GM08714 (cell line): ENCODE measurements around the gene ATG2A.

Experiments
- H3K4me3 ChIP-seq: fragments of 200-500 bp; sonication (Bioruptor generic); 2 replicates; pipeline ENCODE4 v1.5.1; 2014; ENCODE audit warnings: mild to moderate bottlenecking, low read length, inconsistent platforms
- ZNF274 ChIP-seq: IDR thresholded peaks from 2 replicates; pipeline ENCODE4 v1.6.1; 2012; ENCODE audit warnings: mild to moderate bottlenecking, low read depth, low read length

The ATG2A gene

DNA sequence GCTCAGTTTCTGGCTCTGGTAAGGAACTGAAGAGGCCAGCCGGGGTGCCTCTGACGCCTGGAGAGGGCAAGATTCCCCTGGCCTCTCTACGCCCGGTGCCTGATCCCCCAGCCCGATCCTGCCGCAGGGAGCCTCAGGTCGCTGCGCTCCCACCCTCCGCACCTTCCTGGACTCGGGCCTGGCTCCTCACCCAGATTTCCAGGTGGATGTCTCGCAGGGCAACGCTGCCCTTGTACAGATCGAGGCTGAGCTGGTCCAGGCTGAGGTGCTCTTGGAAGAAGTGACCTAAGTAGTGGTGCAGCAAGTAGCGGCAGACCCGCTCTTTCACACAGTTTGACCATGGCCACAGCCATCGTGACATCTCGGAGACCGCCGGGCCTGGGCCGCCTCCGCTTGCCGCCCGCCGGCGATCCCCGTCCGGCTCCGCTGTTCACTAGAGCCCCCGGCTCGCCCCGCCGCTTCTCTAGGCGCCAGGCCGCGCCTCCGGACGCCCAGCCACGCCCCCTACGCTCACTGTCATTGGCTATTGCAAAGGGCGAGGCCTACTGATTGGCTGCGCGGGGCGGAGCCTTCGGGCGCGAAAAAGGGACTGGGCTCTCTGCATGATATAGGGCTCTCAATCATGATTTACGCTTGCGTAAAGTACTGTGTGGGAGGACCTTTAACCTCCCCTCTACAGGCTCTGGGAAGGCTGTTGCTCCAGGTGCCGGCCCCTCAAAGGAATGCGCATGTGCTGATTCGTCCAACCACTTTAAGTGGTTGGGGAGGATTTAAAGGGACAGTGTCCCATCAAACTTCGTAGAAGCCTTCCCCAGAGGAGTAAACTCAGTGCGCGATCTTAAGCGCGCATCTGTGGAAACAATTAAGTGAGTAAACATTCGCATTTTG is at the start of gene ATG2A:
TSS of gene ATG2A (minus strand) at position 435 of the 888 bp plus-strand sequence. CDS start at position 361, 74 bp downstream.
- TF ChIP-seq ZNF274: no peak
- peak within 1 kb of the TSS; percentile 84 for H3K4me3 ChIP-seq

DNA sequence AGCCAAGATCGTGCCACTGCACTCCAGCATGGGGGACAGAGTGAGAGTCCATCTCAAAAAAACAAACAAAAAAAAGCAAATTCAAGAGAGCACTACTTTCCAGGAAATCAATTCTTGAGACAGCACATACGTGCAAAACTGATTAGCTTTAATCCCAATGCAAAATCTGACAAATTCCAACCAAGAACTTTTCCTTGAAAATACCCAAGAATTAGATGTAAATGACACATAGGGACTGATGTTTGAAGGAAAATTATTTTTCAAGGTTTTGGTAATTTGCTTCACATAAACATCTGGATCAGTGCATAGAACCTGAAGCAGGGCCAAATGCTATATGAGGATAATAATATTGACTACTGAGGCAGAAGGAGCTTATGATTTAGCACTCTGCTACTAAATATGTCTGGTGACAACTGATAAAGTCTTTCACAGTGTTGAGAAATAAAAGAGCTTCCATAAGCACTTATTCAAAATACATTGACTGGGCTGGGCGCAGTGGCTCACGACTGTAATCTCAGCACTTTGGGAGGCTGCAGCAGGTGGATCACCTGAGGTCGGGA is 46.1 kb upstream of the ATG2A start:
- no peak overlapping the region for H3K4me3 ChIP-seq
- TF ChIP-seq ZNF274: no peak

DNA sequence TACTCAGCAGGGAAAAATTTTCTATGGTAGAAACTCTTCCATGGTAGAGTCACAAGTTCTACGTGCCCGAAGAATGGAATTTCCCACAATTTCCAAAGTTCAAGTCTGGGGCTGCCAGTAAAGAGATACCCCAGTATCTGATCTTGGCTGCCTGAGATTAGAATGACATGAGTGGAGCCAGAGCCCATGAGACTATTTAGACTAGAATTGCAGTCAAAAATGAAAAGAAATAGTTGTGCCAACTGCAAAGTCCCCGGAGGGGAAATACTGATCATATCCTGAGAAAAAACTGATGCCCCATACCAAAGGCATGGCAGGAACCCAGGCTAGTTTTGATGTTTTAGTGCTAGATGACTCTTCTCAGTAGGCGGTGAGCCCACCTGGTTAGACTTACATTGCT is 43.7 kb upstream of the ATG2A start:
- no peak overlapping the region for H3K4me3 ChIP-seq
- TF ChIP-seq ZNF274: no peak

DNA sequence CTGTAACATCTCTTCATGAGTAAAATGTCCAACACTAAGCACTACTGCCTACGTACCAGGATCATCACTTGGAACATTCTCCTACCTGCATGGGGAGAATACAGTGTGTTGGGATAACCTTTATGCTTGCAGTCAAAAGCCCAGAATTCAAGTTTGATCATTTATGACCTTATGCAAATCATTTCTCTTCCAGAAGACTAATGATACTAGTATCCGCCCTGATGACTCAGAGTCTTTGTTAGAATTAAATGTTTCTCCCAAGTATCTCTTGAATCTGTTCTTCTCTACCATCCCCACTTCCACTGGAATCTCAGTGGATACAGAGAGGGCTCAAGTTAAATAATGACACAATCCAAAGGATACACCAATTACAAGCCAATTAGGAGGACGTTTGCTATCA is 42.5 kb upstream of the ATG2A start:
- no peak for TF ChIP-seq ZNF274
- H3K4me3 ChIP-seq: no peak overlapping the region

DNA sequence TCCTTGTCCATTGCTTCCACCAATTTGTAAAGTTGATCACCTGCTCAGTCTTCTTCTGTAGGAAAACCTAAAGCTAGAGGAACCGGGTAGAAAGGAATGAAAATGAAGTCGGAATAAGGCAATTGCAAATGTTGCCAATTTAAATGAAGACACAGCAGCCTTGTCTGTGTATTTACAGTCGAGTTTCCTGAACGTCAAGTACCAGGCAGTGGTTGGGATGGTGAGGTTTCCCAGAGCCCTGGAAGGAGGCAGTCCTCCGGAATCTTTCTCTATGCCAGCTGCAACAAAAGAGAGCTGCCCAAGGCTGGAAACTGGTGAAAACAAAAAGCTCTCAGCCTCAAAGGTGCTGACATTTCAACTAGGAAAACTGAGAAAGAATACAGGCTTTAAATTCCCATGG is 37.2 kb upstream of the ATG2A start:
- no peak for TF ChIP-seq ZNF274
- H3K4me3 ChIP-seq: no peak overlapping the region

DNA sequence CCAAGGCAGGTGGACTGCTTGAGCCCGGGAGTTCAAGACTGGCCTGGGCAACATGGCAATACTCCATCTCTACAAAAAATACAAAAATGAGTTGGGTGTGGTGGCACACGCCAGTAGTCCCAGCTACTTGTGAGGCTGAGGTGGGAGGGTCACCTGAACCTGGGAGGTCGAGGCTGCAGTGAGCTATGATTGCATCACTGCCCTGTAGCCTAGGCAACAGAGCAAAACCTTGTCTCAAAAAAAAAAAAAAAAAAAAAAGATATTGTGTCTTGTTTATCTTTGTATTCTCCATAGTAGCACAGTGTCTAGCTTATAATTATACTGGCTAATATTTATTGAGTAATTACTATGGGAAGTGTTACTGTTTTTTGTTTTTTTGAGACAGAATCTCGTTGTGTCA is 34.5 kb upstream of the ATG2A start:
- no peak for TF ChIP-seq ZNF274
- H3K4me3 ChIP-seq: no peak overlapping the region

DNA sequence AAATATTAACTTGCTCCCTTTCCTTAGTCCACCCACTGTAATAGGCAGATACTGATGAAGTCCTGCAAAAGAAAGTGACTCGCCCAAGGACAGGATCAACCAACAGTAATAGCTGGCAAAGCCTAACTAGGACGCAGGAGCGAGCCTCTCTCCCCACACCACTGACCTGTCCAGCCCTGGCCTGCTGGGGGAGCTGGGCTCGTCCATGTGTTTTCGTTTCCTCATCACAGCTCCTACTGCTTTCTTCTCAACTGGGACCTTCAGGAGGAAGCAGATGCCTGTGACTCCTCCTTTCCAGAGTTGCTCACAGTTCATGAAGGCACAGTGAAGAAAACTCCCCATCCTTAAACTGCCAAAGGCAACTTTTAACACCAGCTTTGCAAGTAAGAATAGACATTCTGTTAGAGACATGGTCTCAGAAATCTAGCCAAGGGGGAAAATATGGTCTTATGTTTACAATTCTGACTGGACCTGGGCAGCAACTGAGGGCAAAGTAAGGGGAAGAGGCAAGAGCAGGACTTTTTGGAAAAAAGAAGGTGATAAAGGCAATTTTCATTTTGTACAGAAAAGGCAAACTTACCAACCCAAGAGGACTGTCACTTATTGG is 30.3 kb upstream of the ATG2A start:
- no peak for TF ChIP-seq ZNF274
- H3K4me3 ChIP-seq: no peak overlapping the region

DNA sequence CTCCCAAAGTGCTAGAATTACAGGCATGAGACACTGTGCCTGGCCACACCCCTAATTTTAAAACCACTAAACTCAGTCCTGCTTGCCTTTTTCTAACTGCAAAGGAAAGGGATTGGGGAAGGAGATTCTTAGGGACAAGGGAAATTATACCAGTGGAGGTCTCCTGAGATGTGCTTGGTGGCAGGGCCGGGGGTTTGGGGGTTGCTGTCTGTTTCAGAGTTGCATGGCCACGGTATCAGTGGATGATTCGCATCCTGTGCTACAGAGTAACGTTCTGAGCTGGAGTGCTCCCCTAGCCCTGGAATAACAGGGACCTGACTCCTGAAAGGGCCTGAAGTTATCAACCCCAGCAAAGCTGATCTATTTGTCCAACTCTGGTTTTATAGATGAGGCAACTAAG is 19.5 kb upstream of the ATG2A start:
- H3K4me3 ChIP-seq: no peak overlapping the region
- no peak for TF ChIP-seq ZNF274

DNA sequence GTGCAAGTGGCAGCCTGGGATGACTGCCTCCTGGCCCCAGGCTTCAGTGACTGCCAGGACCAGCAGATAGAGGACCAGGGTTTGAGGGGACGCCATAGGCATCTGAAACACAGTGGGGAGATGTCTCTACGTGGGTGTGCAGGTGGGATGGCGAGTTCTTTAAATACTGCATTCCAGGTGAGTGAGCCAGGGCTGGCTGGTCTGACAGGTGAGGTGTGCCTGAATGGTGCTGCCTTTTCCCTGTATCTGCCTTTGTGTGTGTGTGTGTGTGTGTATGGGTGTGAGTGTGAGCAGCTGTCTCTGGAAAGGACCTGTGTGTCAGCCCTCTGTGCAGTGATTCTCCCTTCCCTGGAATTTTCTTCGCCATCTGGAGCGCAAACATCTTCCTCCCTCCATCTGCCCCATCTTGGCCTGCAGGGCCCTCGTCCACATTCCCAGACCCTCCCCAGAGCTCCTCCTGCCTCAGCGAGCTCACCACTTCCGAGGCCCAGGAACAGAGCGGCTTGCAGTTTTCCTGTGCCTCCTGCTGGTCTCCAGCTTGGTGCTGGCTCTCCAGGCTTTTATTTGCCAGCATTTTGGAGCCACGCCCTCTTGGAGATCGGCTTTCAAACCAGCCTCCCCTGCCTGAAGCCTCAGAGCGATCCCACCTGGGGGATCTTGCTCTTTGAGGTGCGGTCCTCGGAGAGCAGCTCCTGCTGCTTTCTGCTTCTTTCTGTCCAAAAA is 18.5 kb upstream of the ATG2A start, which contains the start of gene GPHA2:
TSS of gene GPHA2 (minus strand) at position 535 of the 723 bp plus-strand sequence. CDS start at position 102, 433 bp downstream.
- H3K4me3 ChIP-seq: no peak within 1 kb of the TSS
- TF ChIP-seq ZNF274: no peak

DNA sequence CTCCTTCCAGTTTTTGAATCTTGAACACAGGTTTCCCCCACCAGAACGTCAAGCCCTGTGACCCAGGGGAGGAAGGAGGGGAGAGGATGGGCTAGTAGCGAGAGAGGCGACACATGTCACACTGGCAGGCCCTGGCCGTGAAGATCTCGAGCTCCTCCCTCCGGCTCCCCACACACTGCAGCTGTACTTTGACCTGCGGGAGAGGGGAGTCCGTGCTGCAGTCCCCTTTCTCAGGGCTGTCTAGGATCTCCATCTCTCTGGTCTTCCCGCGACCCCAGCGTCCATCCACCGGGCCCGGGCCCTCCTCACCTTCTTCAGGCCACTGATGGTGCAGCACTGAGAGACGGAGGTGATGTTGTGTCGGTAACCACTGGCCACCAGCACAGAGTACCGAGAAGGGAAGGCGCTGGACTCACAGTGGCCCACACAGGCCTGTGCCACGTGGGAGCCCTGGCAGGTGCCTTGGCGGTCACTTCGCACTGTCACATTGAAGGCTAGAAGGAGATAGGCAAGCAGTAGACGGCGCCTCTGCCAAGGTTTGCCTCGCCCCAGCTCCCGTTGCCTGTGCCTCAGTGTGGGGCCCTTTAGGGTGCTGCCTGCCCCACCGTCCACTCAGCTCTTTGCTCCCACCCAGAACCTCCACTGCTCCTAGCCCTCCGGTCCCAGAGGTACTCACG is 17.8 kb upstream of the ATG2A start:
- no peak for TF ChIP-seq ZNF274
- no peak overlapping the region for H3K4me3 ChIP-seq

DNA sequence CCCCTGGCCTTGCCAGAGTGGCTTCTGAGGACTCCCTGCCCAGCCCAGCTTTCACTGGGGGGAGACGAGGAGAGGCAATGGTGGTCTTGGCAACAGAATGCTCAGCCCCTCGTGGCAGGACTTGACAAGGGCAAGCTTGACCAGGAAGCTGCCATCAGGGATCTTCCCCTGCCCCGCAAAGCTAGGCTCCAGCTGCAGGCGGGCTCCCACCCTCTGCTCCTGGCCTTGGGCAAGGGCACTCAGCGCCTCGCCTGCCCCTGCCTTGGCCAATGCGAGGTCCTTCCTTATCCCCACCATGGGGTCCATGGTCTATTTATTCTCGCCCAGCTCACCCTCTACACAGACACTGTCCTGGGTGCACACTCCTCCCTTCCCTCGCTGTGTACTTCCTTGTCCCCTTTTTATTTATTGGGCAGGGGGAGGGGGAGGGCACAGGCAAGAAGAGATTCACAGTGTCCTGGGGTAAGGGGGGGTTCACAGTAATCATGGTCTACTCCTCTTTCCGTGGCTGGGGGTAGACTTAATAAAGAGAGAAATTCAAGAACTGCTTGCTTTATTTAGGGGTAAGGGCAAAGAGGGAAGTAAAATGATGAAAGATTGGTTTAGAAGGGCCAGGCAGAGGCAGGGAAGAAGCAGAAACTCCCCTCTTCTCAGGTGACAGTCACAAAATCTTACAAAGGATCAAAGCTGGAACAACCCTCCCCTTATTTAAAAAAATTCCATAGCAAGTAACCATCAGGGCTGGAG is 17.1 kb upstream of the ATG2A start:
- no peak overlapping the region for H3K4me3 ChIP-seq
- no peak for TF ChIP-seq ZNF274

DNA sequence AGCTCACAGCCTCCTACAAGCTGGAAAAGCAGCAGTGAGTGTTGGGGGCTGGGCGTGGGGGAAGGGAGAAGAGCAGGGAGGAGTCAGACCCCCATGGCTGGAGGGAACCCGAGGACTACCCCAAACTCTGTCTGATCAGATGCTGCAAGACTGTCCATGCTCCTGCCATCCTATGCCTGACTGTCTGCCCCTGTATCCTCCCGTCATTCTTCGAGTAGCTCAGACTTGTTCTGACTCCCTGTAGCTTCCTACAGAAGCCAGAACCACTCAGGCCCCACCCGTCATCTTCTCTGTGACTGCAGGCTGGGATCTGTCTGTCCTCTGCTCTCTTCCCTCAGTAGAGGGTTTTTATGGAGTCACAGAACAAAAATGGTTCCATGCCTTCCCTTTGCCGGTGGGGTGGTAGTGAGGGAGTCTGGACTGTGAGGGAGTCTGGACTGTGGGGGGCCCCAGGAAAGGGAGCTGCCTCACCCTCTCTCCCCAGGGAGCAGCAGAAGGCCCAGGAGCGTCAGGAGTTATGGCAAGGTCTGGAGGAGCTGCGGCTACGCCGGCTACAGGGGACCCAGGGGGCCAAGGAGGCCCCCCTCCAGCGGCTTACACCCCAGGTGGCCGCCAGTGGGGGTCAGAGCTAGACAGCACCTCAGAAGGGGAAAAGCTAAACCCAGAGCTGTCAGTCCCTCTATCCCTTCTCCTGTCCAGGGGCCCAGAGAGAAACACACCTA is 16.4 kb upstream of the ATG2A start:
- no peak for TF ChIP-seq ZNF274
- H3K4me3 ChIP-seq: no peak overlapping the region
